Panc1 (cell line): ENCODE data around the gene LONP1. TPM values are rescaled to one million over a fixed set of nuclear protein-coding genes. Genes with fewer than 3 reads are reported as not detected.

ENCODE experiments used
- ATAC-seq: fragments of 200-7000 bp; cut with Tn5 transposase; 2 replicates; pipeline ENCODE4 v1.9.1; 2020; ENCODE audit warnings: mild to moderate bottlenecking, moderate library complexity
- BruUV-seq: library from RNA; stranded (reverse); fragments of 400-500 nt; replicated peaks from 2 replicates; lab custom pipeline; 2021; lab: Mats Ljungman, UMichigan
- CTCF ChIA-PET: fragments of 300-600 bp; sonication (Branson Sonifier 250); formaldehyde crosslinking; loops from one replicate; lab custom pipeline; 2022; ENCODE audit warnings: antibody characterized with exemption; lab: Charles Lee
- POLR2A ChIA-PET: fragments of 300-600 bp; sonication (Branson Sonifier 250); formaldehyde crosslinking; loops from one replicate; lab custom pipeline; 2022; ENCODE audit warnings: antibody characterized with exemption; lab: Charles Lee
- DNase-seq: peaks from one replicate; pipeline ENCODE4 v3.0.0-alpha.2; 2010; ENCODE audit warnings: low read depth, low spot score
- H3K27ac ChIP-seq: 2 replicates; pipeline ENCODE4 v1.5.1; 2011; ENCODE audit warnings: mild to moderate bottlenecking, low read length, inconsistent platforms
- H3K27me3 ChIP-seq: fragments of 200-500 bp; sonication (Bioruptor generic); 2 replicates; pipeline ENCODE4 v1.6.0; 2014; ENCODE audit warnings: low read length, inconsistent platforms; ENCODE audit not compliant: control insufficient read depth, insufficient read depth
- H3K36me3 ChIP-seq: fragments of 200-500 bp; sonication (Bioruptor generic); 2 replicates; pipeline ENCODE4 v1.5.1; 2014; ENCODE audit warnings: inconsistent platforms, mild to moderate bottlenecking, low read length, moderate library complexity; ENCODE audit not compliant: control insufficient read depth, insufficient read depth
- H3K4me1 ChIP-seq: 2 replicates; pipeline ENCODE4 v1.5.1; 2011; ENCODE audit warnings: inconsistent platforms, mild to moderate bottlenecking, low read length, moderate library complexity; ENCODE audit not compliant: control insufficient read depth, insufficient read depth
- H3K4me3 ChIP-seq, 2 experiments: 2 replicates each; pipeline ENCODE4 v1.5.1; 2011 to 2012; ENCODE audit warnings: low read depth in 2 of 2, low read length in 2 of 2, mild to moderate bottlenecking in 2 of 2, inconsistent platforms in 1 of 2, moderate library complexity in 1 of 2
- H3K9me3 ChIP-seq: fragments of 200-500 bp; sonication (Bioruptor generic); 2 replicates; pipeline ENCODE4 v1.5.1; 2014; ENCODE audit warnings: low read depth, mild to moderate bottlenecking, inconsistent platforms, low read length, moderate library complexity; ENCODE audit not compliant: control insufficient read depth, insufficient read depth
- CTCF ChIP-seq: fragments of 450-650 bp; IDR thresholded peaks from 2 replicates; pipeline ENCODE4 v1.5.1; 2017; ENCODE audit warnings: mild to moderate bottlenecking
- POLR2AphosphoS5 ChIP-seq: IDR thresholded peaks from 2 replicates; pipeline ENCODE4 v1.6.1; 2012; ENCODE audit warnings: mild to moderate bottlenecking, low read depth, low read length, moderate library complexity
- REST ChIP-seq, 2 experiments: IDR thresholded peaks; 2 replicates each; pipeline ENCODE4 v1.6.1; 2011 to 2012; ENCODE audit warnings: low read depth in 2 of 2, control low read depth in 1 of 2, low read length in 1 of 2, mild to moderate bottlenecking in 1 of 2, moderate library complexity in 1 of 2; ENCODE audit not compliant: insufficient read depth in 1 of 2
- SIN3A ChIP-seq: IDR thresholded peaks from 2 replicates; pipeline ENCODE4 v1.6.1; 2012; ENCODE audit warnings: low read depth, mild to moderate bottlenecking, low read length, moderate library complexity, borderline replicate concordance; ENCODE audit not compliant: insufficient read depth
- TCF7L2 ChIP-seq: IDR thresholded peaks from 2 replicates; pipeline ENCODE4 v1.6.1; 2011; ENCODE audit warnings: mild to moderate bottlenecking, low read depth, low read length, inconsistent platforms
- in situ Hi-C: cut with HindIII; loops from 2 replicates; pipeline ENCODE4 v1.10.0; 2016; ENCODE audit warnings: low sequenced_read_pairs, low pct_unique_long_range_greater_than_20kb
- intact Hi-C: fragments of 100-400 bp; cut with micrococcal nuclease; formaldehyde crosslinking; loops from one replicate; pipeline ENCODE4 v1.10.0; 2022; ENCODE audit not compliant: unreplicated experiment
- total RNA-seq: library from RNA; stranded (reverse); gene quantifications from one replicate; pipeline ENCODE4 v1.2.1, GENCODE V29; 2021; ENCODE audit not compliant: unreplicated experiment

The LONP1 gene
- total RNA-seq, 1 experiment from 2014 or later, result 93.0 TPM

- POLR2A ChIA-PET, result no interaction called here
These were observed 12.1 kb downstream of the LONP1 start for GRCh38 chr19:5707576-5708575.

More at GRCh38 chr19:5707576-5708575, 12.1 kb downstream of the LONP1 start:
- no peaks in the 10 kb centered on the region for H3K9me3 ChIP-seq
- no peaks in the 10 kb centered on the region for H3K4me1 ChIP-seq
- DNase-seq (no peak), ATAC-seq (no peak)
- H3K27ac ChIP-seq, result no peak overlapping the region
- no peak for TF ChIP-seq REST (IDR thresholded peaks at IDR 0.05; ENCODE audit: insufficient read depth in 1 of 2, low read depth in 2 of 2, low read length in 1 of 2)
- no peak for TF ChIP-seq SIN3A
- no peak for TF ChIP-seq CTCF
- no peak for TF ChIP-seq POLR2AphosphoS5
- TF ChIP-seq TCF7L2, result no peak
- CTCF ChIA-PET, result no interaction called here
- no peak overlapping the region for H3K4me3 ChIP-seq
- H3K36me3 ChIP-seq, result peaks cover 2% of the 10 kb centered on the region
- no TSS peak for BruUV-seq
- intact Hi-C loops, result no loop called here
- in situ Hi-C loops, result no loop called here
- no peaks in the 10 kb centered on the region for H3K27me3 ChIP-seq
